COR-L47 (cell line): ENCODE results near the gene PRKAG1.

Source experiments
- DNase-seq: peaks from one replicate; lab custom pipeline; 2025; lab: John Stamatoyannopoulos, UW

PRKAG1 gene

GRCh38 chr12:49049566-49050224 lies 31.1 kb upstream of the PRKAG1 start:
- no peak for DNase-seq

GRCh38 chr12:49048953-49049352 lies 30.4 kb upstream of the PRKAG1 start:
- no peak for DNase-seq

DNA sequence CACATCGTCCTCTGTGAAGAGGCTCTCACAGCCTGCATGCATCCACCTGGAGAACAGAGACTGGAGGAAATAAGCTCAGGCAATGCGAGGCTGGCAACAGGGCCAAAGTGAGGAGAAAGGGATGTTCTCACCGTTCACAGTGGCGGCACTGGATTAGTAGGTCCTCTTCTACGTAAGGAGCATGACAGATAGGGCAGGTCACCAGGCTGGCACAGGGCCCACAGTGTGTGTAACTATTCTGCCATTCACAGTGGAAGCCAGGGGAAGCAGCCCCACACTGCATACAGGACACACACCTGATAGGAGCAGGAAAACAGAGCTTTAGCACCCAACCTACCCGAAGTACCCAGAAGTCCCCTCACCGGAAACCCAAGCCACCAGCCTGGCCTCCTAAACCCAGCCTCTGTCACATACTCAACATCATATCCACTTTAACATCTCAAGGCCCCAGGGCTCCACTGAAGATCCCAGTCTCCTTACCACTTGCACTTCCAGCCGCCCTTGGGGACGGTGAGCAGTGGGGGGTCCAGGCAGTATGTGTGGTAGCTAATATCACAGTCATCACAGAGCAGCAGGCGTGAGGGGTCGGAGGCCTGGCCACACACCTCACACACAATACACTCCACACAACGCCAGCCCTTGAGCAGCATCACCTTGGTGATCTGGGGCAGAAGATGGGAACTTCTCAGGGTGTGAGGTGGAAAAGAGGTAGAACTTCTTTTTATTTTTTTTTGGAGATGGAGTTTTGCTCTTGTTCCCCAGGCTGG lies 27.7 kb upstream of the PRKAG1 start:
- no peak for DNase-seq

GRCh38 chr12:49044660-49045059 lies 26.1 kb upstream of the PRKAG1 start:
- DNase-seq: no peak

GRCh38 chr12:49043856-49044258 lies 25.3 kb upstream of the PRKAG1 start:
- peak; percentile 17 for DNase-seq

GRCh38 chr12:49043241-49043640 lies 24.7 kb upstream of the PRKAG1 start:
- no peak for DNase-seq

DNA sequence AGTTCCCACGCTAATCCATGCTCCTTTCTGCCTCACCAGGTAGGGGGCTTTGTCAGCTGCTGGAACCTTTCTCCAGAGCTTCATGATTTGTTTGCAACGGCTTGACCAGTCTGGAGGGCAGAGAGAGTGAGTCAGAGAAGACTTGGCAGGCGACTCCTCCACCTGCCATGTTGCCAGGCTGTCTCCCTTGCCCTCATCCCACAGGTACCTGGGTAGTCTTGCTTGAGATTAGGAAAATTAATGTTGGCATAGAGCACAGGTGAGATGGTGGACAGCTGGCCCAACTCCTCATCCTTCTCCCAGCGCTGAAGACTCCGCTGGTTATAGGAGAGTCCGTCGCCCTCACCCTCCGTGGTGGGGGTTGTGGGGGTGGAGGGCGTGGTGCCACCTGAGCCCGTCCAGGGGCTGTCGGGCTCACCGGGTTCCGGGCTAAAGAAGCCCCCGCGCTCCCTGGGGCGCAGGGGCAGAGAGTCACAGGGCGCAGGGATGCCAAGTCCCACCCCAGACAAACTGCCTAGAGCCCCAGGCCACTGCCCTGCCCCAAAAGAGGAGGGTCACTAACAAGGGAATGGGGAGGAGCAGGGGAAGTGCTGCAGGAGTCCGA lies 23.4 kb upstream of the PRKAG1 start:
- DNase-seq: no peak

DNA sequence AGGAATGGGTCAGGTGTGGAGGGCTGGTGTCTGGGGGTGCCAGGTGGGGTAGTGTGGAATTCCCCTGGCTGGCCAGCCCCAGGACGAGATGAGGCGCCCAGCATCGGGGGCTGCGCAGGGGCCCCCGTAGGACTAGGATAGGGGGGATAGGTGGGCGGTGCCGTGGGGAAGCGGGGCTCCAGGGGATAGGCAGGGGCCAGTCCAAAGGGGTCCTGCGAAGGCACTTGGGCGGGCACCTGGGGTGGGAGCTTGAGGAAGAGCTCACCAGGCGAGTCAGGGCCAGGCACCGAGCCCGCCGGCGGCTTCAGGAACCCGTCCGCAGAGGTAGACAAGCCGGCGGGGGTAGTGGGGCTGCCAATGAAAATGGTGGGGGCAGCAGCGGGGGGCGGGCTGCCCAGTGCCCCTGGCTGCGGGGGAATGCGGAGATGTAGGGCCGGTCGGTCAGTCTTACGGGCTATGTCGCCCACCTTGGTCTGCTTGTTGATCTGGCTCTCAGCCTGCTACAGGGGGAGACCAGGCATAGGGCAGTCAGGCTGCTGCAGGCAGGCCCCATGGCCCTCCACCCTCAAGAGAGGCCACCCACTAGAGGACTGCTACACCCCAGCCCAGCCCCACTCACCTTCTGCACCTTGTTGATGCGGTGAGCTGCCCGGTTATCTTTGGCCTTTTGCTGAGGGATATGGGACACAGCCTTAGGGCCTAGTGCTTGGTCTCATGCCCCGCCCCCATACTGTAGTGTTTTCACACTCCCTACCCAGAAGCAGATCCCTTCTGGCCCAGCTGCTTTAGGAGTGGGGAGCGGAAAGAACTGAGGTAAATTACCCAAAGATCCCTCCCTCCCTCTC lies 22.7 kb upstream of the PRKAG1 start:
- DNase-seq: no peak

GRCh38 chr12:49040364-49040855 lies 21.8 kb upstream of the PRKAG1 start:
- no peak for DNase-seq

DNA sequence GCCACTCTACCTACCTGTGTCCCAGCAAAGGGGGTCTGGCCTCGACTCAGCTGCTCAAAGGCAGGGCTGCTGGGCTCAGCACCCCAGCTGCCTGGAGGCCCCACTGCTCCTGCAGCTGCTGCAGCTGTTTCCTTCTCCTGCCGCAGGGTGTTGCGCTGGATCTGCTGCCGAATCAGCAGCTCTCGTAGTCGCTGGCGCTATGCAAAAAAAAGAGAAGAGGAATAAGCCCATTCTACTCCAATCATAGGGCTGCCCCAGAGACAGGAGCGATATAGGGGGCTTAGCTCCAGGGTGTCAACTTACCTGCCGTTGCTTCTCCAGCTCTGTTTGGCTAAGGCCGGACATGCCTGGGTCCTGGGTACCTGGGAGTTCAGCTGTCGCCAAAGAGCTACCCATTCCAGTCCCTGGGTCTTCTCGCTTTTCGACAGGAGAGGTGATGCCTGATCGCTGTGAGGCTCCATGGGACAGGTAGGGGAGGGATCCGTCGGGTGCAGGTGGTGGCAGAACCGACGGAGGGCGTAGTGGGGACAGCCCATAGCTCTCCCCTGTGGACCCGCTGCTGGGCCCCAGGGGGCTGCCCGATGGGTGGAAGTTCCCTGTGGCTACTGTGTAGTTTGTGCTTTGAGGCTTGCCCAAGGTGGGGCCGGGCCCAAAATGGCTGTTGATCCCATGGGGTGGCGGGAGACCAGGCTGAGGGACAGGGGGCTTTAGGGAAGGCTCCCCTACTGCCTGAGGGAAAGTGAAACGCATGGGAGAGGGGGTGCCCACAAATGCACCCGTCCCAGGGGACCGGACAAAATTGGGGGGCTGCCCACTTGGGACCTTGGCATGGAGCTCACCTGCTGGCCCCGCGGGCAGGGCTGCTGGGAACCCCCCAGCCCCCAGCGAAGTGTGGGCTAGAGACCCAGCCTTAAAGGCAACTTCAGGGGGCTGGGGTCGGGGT lies 21.1 kb upstream of the PRKAG1 start:
- no peak for DNase-seq

GRCh38 chr12:49038291-49038955 lies 19.8 kb upstream of the PRKAG1 start:
- DNase-seq: no peak

- DNase-seq: no peak
Observed at GRCh38 chr12:49037947-49038237, 19.3 kb upstream of the PRKAG1 start.

- DNase-seq: no peak
Observed at GRCh38 chr12:49037111-49037946, 18.8 kb upstream of the PRKAG1 start.

- DNase-seq: no peak
Observed at GRCh38 chr12:49036029-49036428, 17.5 kb upstream of the PRKAG1 start.

DNA sequence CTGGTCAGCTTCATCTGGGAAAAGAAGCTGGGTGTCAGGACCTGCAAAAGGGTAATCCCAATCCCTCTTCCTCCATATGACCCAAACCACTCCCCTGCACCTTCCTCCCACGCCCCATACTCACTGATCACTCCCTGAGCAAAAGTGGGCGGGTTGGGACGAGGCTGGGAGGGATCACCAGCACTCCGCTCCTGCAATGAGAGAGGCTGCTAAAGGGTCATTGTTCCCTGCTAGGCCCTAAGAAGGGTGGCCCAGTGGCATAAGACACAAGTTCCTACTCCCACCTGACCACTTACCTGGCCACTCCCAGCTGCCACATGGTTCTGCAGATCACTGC lies 15.7 kb upstream of the PRKAG1 start:
- no peak for DNase-seq

DNA sequence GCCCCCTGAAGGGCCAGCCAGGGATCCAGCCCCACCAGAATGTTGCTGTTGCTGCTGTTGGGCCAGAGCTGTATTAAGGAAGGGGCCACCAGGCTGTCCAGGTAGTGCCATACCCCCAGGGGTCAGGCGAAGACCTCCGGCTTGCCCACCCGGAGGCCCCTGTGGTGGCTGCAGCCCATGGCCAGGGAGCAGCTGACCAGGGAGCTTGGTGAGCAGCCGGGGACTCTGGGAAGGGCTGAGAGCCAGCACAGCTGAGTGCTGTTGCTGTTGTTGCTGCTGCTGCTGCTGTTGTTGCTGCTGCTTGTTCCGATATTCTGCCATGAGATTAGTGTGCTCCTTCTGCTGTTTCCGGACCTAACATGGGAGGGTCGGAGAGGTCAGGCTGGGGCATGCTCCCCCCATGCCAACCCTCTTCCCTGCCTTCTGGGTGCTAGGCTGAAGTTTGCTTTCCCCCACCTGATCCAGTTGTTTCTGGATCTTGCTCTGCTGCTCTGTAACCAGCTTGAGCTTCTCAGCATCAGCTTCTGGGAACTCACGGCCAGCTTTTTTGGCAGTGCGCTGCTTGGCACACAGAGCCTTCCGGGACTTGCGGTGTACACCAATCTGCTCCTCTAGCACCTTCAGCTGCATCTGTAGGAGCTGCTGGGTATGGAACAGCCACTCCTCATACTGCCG lies 15.2 kb upstream of the PRKAG1 start:
- DNase-seq: no peak

DNA sequence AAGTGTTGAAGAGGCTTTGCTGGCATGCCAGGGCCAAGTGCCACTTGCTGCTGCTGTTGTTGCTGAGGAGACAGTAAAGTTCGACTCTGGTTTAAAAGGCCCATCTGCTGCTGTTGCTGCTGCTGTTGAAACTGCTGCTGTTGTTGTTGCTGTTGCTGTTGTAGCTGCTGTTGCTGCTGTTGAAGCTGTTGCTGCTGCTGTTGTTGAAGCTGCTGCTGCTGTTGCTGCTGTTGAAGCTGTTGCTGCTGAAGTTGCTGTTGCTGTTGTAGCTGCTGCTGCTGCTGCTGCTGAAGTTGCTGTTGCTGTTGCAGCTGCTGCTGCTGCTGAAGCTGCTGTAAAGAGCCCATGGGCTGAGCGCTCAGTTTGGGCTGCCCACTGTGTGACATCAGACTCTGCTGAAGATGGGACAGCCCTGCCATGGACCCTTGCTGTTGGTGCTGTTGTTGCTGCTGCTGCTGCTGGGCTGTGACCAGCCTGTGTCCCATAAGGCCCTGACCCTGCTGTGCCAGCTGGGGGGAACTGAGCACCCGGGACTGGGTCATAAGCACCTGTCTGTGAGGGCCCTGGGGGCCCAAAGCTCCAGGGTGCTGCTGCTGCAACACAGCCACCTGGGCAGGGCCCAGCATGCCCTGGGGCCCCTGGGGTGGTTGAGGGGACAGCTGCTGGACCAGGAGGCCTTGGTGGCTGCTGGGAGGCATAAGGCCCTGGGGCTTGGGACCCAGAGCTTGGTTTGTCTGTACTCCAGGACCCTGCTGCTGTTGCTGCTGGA lies 14.3 kb upstream of the PRKAG1 start:
- no peak for DNase-seq

- DNase-seq: no peak
Observed at GRCh38 chr12:49032276-49032675, 13.7 kb upstream of the PRKAG1 start.
